GM21717 (cell line): ENCODE results near the gene RABGGTA.

Source experiments
- ATAC-seq: cut with Tn5 transposase; IDR thresholded peaks from one replicate; pipeline ENCODE4 v1.9.1; 2021; ENCODE audit warnings: mild to moderate bottlenecking, moderate library complexity; ENCODE audit not compliant: unreplicated experiment

The RABGGTA gene

GRCh38 chr14:24261969-24262327 is 9.4 kb downstream of the RABGGTA start:
- no peak for ATAC-seq

DNA sequence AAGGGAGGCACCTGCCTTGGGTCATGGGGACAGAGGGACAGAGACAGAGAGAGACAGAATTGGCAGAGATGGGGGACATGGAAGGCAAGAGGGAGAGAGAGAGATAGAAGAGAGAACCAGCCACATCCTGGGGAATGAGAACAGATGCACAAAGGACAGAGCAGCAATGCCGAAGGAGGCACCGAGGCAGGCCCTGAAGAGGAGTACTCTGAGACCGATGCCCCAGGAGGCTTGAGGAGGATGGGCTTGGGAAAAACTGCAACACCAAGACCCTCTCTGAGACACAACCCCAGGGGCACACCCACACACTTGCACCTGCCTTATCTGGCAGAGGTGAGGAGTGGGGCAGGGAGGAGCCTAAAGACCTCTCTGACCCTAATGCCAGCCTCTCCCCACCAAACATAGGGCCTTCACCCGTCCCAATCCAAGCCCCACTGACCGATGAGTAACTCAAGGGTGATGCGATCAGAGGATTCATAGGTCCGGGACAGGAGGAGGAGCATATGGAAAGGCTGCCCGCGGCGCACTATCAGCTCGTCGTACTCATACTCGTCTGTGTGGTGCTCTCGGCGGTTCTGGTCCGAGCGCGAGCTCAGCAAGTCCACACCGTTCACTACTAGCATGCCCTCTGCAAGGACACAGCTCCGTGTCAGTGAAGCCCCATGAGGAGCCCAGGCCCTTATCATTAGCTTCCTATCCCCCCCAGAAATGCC is 10.0 kb downstream of the RABGGTA start:
- ATAC-seq: no peak

- no peak for ATAC-seq
Observed at GRCh38 chr14:24260780-24261157, 10.6 kb downstream of the RABGGTA start.

GRCh38 chr14:24260026-24260779 is 11.2 kb downstream of the RABGGTA start:
- no peak for ATAC-seq

DNA sequence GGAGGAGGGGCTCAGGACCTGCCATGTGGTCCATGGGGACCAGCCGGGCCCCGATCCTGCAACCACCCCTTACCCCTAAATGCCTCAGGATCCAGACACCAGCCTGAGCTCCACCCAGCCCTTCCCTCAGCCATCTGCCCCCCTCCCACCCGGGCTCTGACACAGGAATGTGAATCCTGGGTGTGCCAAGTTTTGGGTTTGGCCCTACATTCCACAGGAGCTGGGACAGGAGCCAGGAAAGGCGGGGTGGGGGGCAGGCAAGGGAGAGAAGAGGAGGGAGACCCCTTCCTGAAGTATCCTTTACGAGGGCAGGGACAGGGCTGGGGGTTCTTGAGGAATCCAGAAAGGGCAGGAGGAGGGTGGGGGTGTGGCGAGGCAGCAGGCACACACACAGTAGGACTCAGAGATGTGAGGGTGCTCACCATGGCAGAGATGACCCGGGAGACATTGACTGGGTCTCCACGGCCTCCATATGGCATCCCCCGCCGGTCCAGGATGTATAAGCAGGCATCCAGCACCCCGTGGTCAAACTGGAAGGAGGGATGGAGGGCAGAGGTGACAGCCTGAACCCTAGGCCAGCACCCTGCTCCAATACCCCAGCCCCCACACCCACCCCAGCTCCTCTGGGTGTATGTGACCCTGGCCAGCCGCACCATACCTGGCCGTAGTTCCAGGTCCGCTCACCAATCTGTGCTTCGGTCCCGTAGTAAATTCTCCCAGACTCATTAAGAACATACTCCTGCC is 11.9 kb downstream of the RABGGTA start:
- ATAC-seq: no peak

DNA sequence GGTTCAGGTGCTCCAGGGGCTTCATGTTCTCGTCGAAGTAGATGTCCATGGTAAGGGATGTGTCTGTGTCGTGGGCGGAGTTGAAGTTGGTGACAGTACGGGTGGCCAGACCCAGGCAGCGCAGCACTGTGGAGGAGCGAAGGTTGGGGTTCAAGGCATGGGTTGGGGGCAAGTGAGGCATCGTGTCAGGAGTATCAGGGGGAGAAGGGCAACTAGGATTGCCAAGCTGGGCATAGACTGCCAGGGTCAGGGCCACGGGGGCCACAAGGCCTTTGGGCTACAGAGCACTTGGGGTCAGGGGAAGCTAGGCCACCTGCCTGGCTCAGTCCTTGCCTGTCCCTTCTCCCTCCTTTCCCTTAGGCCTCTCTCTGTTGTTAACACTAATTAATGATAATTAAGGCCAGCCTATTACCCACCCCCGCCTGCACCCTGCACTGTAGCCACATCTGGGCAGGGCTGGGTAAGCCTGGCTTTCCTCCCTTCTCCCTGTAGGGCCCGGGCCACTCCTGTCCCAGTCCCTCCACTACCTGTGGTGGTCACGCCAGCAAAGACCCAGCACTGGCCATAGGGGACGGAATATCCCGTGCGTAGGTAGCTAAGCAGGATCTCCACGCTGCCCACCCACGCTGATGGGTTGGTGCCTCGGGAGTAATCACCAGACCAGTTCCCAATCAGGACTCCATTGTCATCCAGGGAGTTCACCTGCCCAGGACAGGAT is 12.7 kb downstream of the RABGGTA start:
- ATAC-seq: no peak

GRCh38 chr14:24258119-24258518 is 13.3 kb downstream of the RABGGTA start:
- ATAC-seq: no peak

- ATAC-seq: no peak
Observed at GRCh38 chr14:24256960-24257359, 14.4 kb downstream of the RABGGTA start.

DNA sequence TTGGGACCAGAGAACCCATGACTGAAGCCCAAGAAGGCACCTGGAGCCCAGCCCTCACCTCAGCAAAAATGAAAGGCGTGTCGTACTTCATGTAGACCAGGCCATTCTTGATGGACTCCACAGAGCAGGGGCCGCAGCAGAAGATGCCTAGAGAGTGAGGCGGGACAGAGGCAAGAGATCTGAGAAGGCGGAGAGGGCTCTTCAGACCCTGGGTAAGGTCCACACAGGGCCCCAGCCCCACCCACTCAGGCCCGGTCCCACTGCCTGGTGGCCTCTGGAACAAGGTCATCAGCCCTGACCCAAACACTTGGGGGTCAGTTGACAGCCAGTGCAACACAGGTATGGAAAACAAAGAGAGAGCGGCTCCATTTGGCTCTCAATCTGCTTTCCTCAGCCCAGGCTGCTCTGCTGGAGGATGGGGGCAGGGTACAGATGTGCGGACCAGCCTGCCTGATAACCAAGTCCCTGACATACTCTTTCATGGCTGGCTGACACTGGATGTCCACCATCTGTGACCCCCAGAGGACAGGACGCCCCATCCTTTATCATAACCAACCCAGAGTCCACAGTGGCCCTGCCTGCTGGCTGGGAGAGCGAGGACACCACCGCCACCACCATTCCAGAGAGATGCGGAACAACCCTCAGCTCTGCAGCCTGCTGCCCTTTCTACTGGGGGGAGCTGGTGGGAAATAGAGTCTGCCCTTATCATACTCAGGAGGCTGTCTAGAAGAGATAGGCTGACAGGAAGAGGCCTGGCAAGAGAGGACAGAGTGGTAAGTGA is 15.3 kb downstream of the RABGGTA start:
- no peak for ATAC-seq

GRCh38 chr14:24255438-24255837 is 16.0 kb downstream of the RABGGTA start:
- no peak for ATAC-seq

- no peak for ATAC-seq
Observed at GRCh38 chr14:24254630-24255392, 16.6 kb downstream of the RABGGTA start.

DNA sequence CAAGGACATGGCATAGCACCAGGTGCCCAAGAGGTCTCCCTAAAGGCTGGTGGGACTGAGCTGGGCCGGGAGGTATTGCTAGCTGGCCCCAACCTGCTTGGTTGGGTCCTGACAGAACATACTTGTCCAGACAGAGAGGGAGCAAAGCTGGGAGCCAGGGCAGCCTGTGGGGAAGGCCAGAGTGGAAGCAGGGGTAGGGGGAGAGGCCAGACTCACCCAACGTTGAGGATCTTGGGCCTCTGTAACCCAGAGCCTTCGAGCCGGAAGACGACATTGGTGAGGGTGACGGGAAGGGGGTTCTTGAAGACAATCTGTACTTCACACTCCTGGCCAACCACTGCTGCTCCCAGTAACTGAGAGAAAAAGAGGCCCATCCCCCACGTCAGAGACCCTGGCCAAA is 17.5 kb downstream of the RABGGTA start:
- ATAC-seq: no peak

DNA sequence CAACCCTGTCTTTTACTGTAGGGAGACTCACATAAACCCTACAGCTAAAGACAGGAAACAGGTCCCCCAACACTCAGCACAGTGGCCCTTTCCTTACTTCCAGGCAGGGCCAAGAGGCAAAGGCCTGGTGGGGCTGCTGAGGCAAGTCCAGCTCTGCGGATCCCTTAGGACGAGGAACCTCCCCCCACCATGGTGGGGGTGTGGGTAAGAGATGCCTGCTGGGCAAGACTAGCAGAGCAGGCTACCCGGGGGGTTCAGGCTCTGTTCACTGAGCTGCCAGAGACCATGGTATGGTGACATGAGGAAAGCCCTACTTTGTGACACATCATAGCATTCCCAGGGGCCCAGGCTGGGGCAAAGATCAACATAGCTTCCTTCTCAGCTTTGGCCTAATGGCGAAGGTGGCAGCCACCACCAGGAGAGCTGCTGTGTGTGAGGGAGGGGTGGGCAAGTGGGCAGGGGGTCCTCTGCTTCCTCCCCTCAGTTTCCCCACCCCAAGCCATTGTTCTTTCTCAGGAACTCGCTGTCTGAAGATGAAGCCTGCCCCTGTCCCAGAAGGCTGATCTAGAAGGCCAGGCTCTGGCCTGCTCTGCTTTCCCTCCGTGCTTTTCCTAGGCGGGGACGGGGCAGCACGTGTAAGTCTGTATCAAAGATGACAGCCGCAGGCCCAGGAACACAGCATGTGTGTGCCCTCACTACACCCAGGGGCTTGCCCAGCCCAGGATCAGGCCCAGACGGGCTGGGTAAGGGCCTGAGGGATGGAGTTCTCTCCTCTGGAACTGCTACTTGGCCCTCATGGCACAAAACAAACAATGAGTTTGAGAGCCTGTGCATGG is 18.9 kb downstream of the RABGGTA start:
- ATAC-seq: no peak

DNA sequence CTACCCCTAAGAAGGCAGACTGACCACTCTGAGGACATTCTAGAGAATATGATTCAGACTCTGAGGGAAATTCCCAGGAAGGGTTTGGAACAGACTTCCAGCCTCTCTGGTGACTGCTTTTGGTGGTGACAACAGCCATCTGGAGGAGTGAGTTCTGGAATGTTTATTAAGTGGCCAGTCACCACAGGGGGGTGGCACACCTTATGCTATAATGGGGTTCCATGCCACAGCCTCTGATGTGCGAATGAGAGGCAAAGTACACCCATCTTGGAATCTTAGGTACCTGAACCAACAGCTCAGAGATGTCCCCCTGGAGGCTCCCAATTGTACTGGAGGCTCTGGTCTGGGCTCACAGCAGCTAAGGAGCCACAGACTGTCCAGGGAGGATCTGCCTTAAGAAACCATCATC is 19.5 kb downstream of the RABGGTA start:
- ATAC-seq: no peak

GRCh38 chr14:24250354-24250753 is 21.0 kb downstream of the RABGGTA start:
- ATAC-seq: no peak

DNA sequence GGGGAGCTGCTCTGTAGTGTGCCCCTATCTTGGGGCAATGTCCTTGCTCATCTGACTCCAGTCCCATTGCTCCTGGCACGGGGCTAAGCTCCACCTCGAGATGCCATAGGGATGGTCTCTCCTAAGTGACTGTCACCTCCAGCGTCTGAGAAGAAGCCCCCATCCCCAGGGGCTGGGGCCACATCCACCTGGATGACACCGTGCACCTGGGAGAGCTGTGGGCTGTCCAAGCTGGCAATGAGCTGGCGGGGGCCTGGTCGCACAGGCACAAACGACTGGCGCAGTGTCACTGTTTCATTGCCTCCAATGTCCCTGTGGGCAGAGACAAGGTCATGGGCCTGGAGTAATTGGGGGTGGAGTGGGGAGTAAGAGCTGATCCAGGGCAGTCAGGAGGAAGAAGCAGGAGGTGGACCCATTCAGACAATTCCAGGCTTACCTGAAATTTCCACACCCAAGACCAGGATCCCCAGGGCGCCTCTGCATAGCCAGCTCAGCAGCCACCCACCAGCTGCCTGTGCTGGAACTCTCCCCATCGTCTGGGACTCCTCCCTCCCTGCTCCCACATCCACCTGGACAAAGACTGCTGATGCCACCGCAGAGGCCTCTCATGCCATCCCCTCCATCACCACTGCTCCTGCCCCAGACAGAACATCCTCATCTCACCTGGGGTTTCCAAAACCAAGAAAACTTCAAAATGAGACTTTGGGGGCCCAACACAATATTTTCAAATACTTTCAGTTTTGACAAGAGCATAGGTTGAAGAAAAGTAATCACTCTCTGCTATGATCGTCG is 22.0 kb downstream of the RABGGTA start:
- no peak for ATAC-seq

DNA sequence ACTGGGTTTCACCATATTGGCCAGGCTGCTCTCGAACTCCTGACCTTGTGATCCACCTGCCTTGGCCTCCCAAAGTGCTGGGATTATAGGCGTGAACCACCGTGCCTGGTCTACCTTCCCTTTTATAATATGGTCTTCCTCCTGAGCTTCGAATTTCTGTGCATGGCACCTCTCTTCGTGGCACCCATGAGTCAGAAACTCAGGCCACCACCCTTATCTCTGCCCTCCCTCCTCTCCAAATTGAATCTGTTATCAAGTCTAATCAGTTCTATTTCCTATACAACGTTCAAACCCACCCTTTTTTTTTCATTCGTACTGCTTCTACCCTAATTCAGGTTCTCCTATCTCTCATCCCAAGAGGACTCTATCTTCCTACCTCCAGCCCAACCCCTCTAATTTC is 24.0 kb downstream of the RABGGTA start:
- no peak for ATAC-seq

DNA sequence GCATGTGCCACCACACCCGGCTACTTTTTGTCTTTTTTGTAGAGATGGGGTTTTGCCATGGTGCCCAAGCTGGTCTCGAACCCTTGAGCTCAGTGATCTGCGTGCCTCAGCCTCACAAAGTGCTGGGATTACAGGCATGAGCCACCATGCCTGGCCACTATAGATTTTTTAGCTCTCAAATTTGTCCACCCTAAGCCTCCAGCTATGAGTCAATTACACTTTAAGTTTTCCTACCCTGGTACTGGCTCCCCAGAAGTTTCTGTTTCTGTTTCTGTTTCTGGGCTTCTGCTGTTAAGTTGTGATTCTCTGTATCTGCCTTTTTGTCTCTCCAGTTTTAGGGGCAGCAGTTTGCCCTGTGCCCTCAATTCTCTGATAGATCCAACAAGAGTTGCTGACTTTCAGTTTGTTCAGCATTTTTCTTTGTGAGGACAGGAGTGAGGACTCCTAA is 24.6 kb downstream of the RABGGTA start:
- ATAC-seq: no peak
